Measurements from ENCODE around the gene MIOX. TPM values are rescaled to one million over a fixed set of nuclear protein-coding genes. Genes with fewer than 3 reads are reported as not detected.

Gene MIOX
- total and polyA plus RNA-seq, 9 of the 15 experiments (the other 6 are each of a cell fraction or from before 2014, with no cell fraction given): 0.08 TPM; not detected in 8

GRCh38 chr22:50498322-50498890 lies 11.7 kb downstream of the MIOX start:
- H3K9me3 ChIP-seq (replicated peaks; ENCODE audit: control insufficient read depth, insufficient read depth, low read depth, low read length): 0 out of 2 replicates have a peak, but pooled peaks cover 1% of the 10 kb centered on the region
- DNase-seq (ENCODE audit: extremely low read depth in 1 of 4, low spot score in 3 of 4): peak; percentile 60 to 89 (median 76)
- H3K4me2 ChIP-seq (ENCODE audit: insufficient read depth, low read length): peak overlapping the region; percentile 84
- no peaks in the 10 kb centered on the region for H4K20me1 ChIP-seq (replicated peaks; ENCODE audit: control insufficient read depth, insufficient read depth, low read length)
- ATAC-seq: peak; percentile 98
- no TSS peak for BruUV-seq (replicated peaks)
- intact Hi-C loops (cut with micrococcal nuclease): loop anchor here (5.0 kb wide), 1 partner anchor 256 kb away; no protein-coding TSS in a partner anchor
- in situ Hi-C loops (cut with MboI): no loop called here
- WGBS (ENCODE audit: insufficient coverage, low coverage, missing lambda C conversion rate): 0% methylated on average over 8 of the region's 13 CpGs
- peak overlapping the region; percentile 28 to 35; a peak in 3 of 4 replicates for H3K9ac ChIP-seq (ENCODE audit: insufficient read depth in 1 of 2, low read depth in 2 of 2, low read length in 2 of 2)
- peaks cover 7% of the 10 kb centered on the region; the same call in 1 of the 3 replicates for H3K36me3 ChIP-seq (ENCODE audit: control insufficient read depth, insufficient read depth, low read length)
- H3K27ac ChIP-seq (ENCODE audit: extremely low read depth, low read depth, low read length): peak overlapping the region; percentile 57
- FAIRE-seq: peak; percentile 95
- CTCF ChIA-PET (ENCODE audit: low intra/inter-chr PET ratio): no interaction called here
- peaks cover 3 to 16% of the 10 kb centered on the region in 2 experiments; a peak in 2 of 5 replicates for H3K4me1 ChIP-seq (replicated peaks in 1 of 2; ENCODE audit: control insufficient read depth in 2 of 2, insufficient read depth in 2 of 2, low read length in 2 of 2)
- peak overlapping the region; percentile 85 for H2AFZ ChIP-seq (ENCODE audit: low read depth, low read length)
- H3K9me1 ChIP-seq (ENCODE audit: control insufficient read depth, insufficient read depth, low read length): no peaks in the 10 kb centered on the region
- POLR2A ChIA-PET: interaction anchor here (0.6 to 1.6 kb wide), 5 partner anchors 12 to 245 kb away, joined by 3 to 6 read pairs (median 4); partner anchors contain the start of gene MIOX
- no peaks in the 10 kb centered on the region for H3K79me2 ChIP-seq (ENCODE audit: control insufficient read depth, insufficient read depth, low read length)
- no peaks in the 10 kb centered on the region for H3K27me3 ChIP-seq (ENCODE audit: control insufficient read depth in 2 of 2, insufficient read depth in 2 of 2, low read length in 2 of 2)
- peak overlapping the region; percentile 23 for H3K4me3 ChIP-seq
- TF ChIP-seq PHB (CRISPR knock-in tag; IDR thresholded peaks at IDR 0.05) (no peak), TAL1 (IDR thresholded peaks at IDR 0.05) (0 out of 2 replicates have a peak, but pooled peaks have one; percentile 7), E4F1 (CRISPR knock-in tag; IDR thresholded peaks at IDR 0.05; ENCODE audit: borderline replicate concordance) (no peak), ZBTB11 (CRISPR knock-in tag; IDR thresholded peaks at IDR 0.05) (no peak), TFAP4 (CRISPR knock-in tag; IDR thresholded peaks at IDR 0.05; ENCODE audit: borderline replicate concordance) (0 out of 2 replicates have a peak, but pooled peaks have one; percentile 18), NR2C2 (CRISPR knock-in tag; IDR thresholded peaks at IDR 0.05) (no peak), NR2C2 (tag; IDR thresholded peaks at IDR 0.05) (peak; percentile 57), GTF3C2 (IDR thresholded peaks at IDR 0.05; ENCODE audit: borderline replicate concordance, extremely low read depth, insufficient read length) (no peak), STAT5B (CRISPR knock-in tag; IDR thresholded peaks at IDR 0.05) (no peak), ZNF217 (CRISPR knock-in tag; IDR thresholded peaks at IDR 0.05) (no peak), MEF2D (tag; conservative IDR thresholded peaks at IDR 0.05; ENCODE audit: low read depth) (no peak)
